Mesothelial cell of epicardium (in vitro differentiated cells): ENCODE data around the gene GOLGA7B. TPM values are rescaled to one million over a fixed set of nuclear protein-coding genes. Genes with fewer than 3 reads are reported as not detected.

Source experiments
- DNase-seq, 2 experiments: peaks; one replicate each; pipeline ENCODE4 v3.0.0; 2021; ENCODE audit warnings: low spot score in 2 of 2; ENCODE audit not compliant: unreplicated experiment in 2 of 2
- H3K27ac Mint-ChIP-seq: 2 replicates; pipeline ENCODE4 v1.8.0; 2021; ENCODE audit warnings: mixed read lengths
- H3K27me3 Mint-ChIP-seq: 2 replicates; pipeline ENCODE4 v1.8.0; 2021; ENCODE audit warnings: low read depth, mixed read lengths
- H3K36me3 Mint-ChIP-seq: 2 replicates; pipeline ENCODE4 v1.8.0; 2021; ENCODE audit warnings: mixed read lengths
- H3K4me1 Mint-ChIP-seq: 2 replicates; pipeline ENCODE4 v1.8.0; 2021; ENCODE audit warnings: mixed read lengths
- H3K4me3 Mint-ChIP-seq: 2 replicates; pipeline ENCODE4 v1.8.0; 2021; ENCODE audit warnings: mild to moderate bottlenecking, moderate library complexity, mixed read lengths
- H3K9me3 Mint-ChIP-seq: 2 replicates; pipeline ENCODE4 v1.8.0; 2021; ENCODE audit warnings: mixed read lengths
- CTCF ChIP-seq: fragments of 200-600 bp; sonication (generic); IDR thresholded peaks from one replicate; pipeline ENCODE4 v1.5.0; 2021; ENCODE audit warnings: antibody characterized with exemption; ENCODE audit not compliant: unreplicated experiment
- total RNA-seq: library from RNA; stranded (reverse); gene quantifications from 3 replicates; pipeline ENCODE4 v1.2.1, GENCODE V29; 2021

GOLGA7B gene
- total RNA-seq, 1 donor from 2014 or later = 0.16 TPM

- no peak overlapping the region for H3K4me3 Mint-ChIP-seq
- no peak for TF ChIP-seq CTCF
- DNase-seq = no peak
- no peaks in the 10 kb centered on the region for H3K4me1 Mint-ChIP-seq
- no peaks in the 10 kb centered on the region for H3K9me3 Mint-ChIP-seq
- H3K36me3 Mint-ChIP-seq = no peaks in the 10 kb centered on the region
- H3K27ac Mint-ChIP-seq = no peak overlapping the region
- peaks cover 83% of the 10 kb centered on the region for H3K27me3 Mint-ChIP-seq
These were observed 65.9 kb downstream of the GOLGA7B start for GRCh38 chr10:97915346-97916131.

- Mint-ChIP-seq H3K36me3 (no peaks in the 10 kb centered on the region), H3K4me1 (no peaks in the 10 kb centered on the region), H3K27ac (no peak overlapping the region)
These were observed 66.9 kb downstream of the GOLGA7B start for GRCh38 chr10:97916586-97916985.

GRCh38 chr10:97919012-97919411 lies 69.4 kb downstream of the GOLGA7B start:
- no peaks in the 10 kb centered on the region for H3K36me3 Mint-ChIP-seq
- H3K4me3 Mint-ChIP-seq = no peak overlapping the region
- H3K4me1 Mint-ChIP-seq = no peaks in the 10 kb centered on the region
- DNase-seq = no peak
- H3K9me3 Mint-ChIP-seq = no peaks in the 10 kb centered on the region
- no peak for TF ChIP-seq CTCF
- no peak overlapping the region for H3K27ac Mint-ChIP-seq
- H3K27me3 Mint-ChIP-seq = peaks cover 81% of the 10 kb centered on the region

More at GRCh38 chr10:97916586-97916985, 66.9 kb downstream of the GOLGA7B start:
- no peak for TF ChIP-seq CTCF
- H3K9me3 Mint-ChIP-seq = no peaks in the 10 kb centered on the region
- H3K27me3 Mint-ChIP-seq = peaks cover 84% of the 10 kb centered on the region
- DNase-seq = no peak
- no peak overlapping the region for H3K4me3 Mint-ChIP-seq

GRCh38 chr10:97920865-97921264 lies 71.2 kb downstream of the GOLGA7B start:
- no peak overlapping the region for H3K4me3 Mint-ChIP-seq
- no peak for DNase-seq
- no peaks in the 10 kb centered on the region for H3K36me3 Mint-ChIP-seq
- no peaks in the 10 kb centered on the region for H3K9me3 Mint-ChIP-seq
- no peak overlapping the region for H3K27ac Mint-ChIP-seq
- H3K4me1 Mint-ChIP-seq = no peaks in the 10 kb centered on the region
- no peak for TF ChIP-seq CTCF
- peaks cover 83% of the 10 kb centered on the region for H3K27me3 Mint-ChIP-seq

Other genes starting within 250 kb of the GOLGA7B start
- gene MORN4, start 216.3 kb upstream of the GOLGA7B start, total RNA-seq = 15.4 to 17.3 TPM (median 16.4 TPM) in 3 replicates
- gene PI4K2A, start 209.2 kb upstream of the GOLGA7B start, total RNA-seq = 18.4 to 20.1 TPM (median 18.7 TPM) in 3 replicates
- 7.8 to 9.0 TPM (median 7.9 TPM) in 3 replicates for gene AVPI1, start 162.6 kb upstream of the GOLGA7B start, total RNA-seq
- gene MARVELD1, start 136.1 kb upstream of the GOLGA7B start, total RNA-seq = 72.5 to 75.4 TPM (median 75.4 TPM) in 3 replicates
- 39.6 to 40.7 TPM (median 39.9 TPM) in 3 replicates for gene ZFYVE27, start 112.7 kb upstream of the GOLGA7B start, total RNA-seq
- gene SFRP5, start 77.8 kb upstream of the GOLGA7B start, total RNA-seq = 0.69 to 1.1 TPM (median 0.86 TPM) in 3 replicates
- gene CRTAC1, start 180.8 kb downstream of the GOLGA7B start, total RNA-seq = 0.25 to 0.63 TPM (median 0.49 TPM) in 3 replicates